NB4 (cell line): ENCODE results near the gene ANKFN1.

Source experiments
- DNase-seq: peaks from one replicate; pipeline ENCODE4 v3.0.0; 2010; ENCODE audit warnings: low read depth
- H3K4me3 ChIP-seq: one replicate; pipeline ENCODE4 v1.5.1; 2011; ENCODE audit warnings: mild to moderate bottlenecking, low read depth, low read length, moderate library complexity
- MYC ChIP-seq: IDR thresholded peaks from 2 replicates; pipeline ENCODE4 v1.6.1; 2011; ENCODE audit warnings: low read depth, low read length
- POLR2A ChIP-seq: IDR thresholded peaks from 2 replicates; pipeline ENCODE4 v1.6.1; 2011; ENCODE audit warnings: mild to moderate bottlenecking; ENCODE audit not compliant: insufficient read length; ENCODE audit errors: extremely low read depth
- TF ChIP-seq, protein P1 (sequence below): IDR thresholded peaks from 2 replicates; pipeline ENCODE4 v1.6.1; 2011; ENCODE audit warnings: low read depth, low read length
- TF ChIP-seq, protein P2 (sequence below): IDR thresholded peaks from one replicate; pipeline ENCODE4 v1.5.1; 2012; ENCODE audit warnings: low read depth, low read length

Gene ANKFN1

GRCh38 chr17:56497132-56497531, 343.9 kb downstream of the ANKFN1 start:
- peak; percentile 4 for DNase-seq
- H3K4me3 ChIP-seq: no peak overlapping the region
- TF ChIP-seq POLR2A: no peak
- TF ChIP-seq, protein P1, sequence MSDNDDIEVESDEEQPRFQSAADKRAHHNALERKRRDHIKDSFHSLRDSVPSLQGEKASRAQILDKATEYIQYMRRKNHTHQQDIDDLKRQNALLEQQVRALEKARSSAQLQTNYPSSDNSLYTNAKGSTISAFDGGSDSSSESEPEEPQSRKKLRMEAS: no peak
- TF ChIP-seq, protein P2, sequence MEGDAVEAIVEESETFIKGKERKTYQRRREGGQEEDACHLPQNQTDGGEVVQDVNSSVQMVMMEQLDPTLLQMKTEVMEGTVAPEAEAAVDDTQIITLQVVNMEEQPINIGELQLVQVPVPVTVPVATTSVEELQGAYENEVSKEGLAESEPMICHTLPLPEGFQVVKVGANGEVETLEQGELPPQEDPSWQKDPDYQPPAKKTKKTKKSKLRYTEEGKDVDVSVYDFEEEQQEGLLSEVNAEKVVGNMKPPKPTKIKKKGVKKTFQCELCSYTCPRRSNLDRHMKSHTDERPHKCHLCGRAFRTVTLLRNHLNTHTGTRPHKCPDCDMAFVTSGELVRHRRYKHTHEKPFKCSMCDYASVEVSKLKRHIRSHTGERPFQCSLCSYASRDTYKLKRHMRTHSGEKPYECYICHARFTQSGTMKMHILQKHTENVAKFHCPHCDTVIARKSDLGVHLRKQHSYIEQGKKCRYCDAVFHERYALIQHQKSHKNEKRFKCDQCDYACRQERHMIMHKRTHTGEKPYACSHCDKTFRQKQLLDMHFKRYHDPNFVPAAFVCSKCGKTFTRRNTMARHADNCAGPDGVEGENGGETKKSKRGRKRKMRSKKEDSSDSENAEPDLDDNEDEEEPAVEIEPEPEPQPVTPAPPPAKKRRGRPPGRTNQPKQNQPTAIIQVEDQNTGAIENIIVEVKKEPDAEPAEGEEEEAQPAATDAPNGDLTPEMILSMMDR: no peak
- no peak for TF ChIP-seq MYC

DNA sequence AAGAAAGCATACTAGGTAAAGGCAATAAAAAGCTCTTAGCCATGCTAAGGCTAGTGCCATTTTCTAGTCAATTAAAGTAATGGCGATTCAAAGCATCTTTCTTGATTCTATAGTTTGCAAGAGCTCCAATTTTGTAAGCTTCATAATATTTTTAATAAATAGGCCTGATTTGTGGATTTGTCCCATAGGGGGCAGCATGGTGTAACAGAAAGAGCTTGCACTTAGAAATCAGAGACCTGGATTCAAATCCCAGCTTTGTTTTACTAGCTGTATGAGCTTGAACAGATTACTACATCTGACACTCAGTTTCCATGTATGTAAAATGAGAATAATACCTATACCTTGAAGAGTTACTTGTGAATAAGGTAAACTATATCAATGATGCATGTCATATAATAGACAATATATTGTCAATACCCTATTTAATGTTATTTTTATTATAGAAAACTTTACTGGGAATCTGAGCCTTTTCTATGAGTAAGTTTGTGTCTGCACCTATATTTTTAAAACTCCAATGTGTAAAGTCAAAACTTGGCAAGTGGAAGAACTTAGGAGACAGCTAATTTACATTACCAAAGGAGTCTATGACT, 346.6 kb downstream of the ANKFN1 start:
- TF ChIP-seq, protein P2: peak; percentile 21
- TF ChIP-seq POLR2A: no peak
- TF ChIP-seq MYC: no peak
- TF ChIP-seq, protein P1: no peak
- DNase-seq: peak; percentile 71
- H3K4me3 ChIP-seq: no peak overlapping the region

GRCh38 chr17:56502120-56502654, 348.9 kb downstream of the ANKFN1 start:
- DNase-seq: peak; percentile 25
- H3K4me3 ChIP-seq: no peak overlapping the region
- TF ChIP-seq, protein P2: no peak
- TF ChIP-seq POLR2A (no peak), MYC (no peak)
- TF ChIP-seq, protein P1: no peak

GRCh38 chr17:56505154-56505756, 352.0 kb downstream of the ANKFN1 start:
- TF ChIP-seq, protein P1: no peak
- TF ChIP-seq MYC: no peak
- no peak for TF ChIP-seq POLR2A
- TF ChIP-seq, protein P2: no peak
- no peak overlapping the region for H3K4me3 ChIP-seq
- no peak for DNase-seq

DNA sequence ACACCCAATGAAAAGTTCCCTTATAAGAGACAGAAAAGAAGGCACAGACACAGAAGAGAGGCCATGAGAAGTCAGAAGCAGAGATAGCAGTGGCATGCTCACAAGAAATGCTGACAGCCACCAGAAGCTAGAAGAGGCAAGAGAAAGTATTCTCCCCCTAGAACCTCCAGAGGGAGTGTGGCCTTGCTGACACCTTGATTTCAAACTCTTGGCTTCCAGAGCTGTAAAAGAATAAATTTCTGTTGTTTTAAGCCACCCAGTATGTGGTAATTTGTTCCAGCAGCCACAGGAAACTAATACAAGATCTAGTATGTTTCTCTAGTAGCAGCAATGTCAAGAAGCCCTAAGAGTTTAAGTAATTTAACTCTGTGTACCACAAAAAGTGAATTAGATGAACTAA, 353.1 kb downstream of the ANKFN1 start:
- TF ChIP-seq MYC (no peak), POLR2A (no peak)
- TF ChIP-seq, protein P1: no peak
- H3K4me3 ChIP-seq: no peak overlapping the region
- DNase-seq: peak; percentile 8

GRCh38 chr17:56510554-56511342, 357.5 kb downstream of the ANKFN1 start:
- TF ChIP-seq POLR2A (no peak), MYC (no peak)
- TF ChIP-seq, protein P1: no peak
- TF ChIP-seq, protein P2: no peak
- DNase-seq: no peak
- H3K4me3 ChIP-seq: no peak overlapping the region
